A673 (cell line): Measurements from ENCODE around the gene KLHDC8B. TPM values are rescaled to one million over a fixed set of nuclear protein-coding genes. Genes with fewer than 3 reads are reported as not detected.
"Not testable (repeated sequence)": the region's sequence is repeated elsewhere in the genome, so short reads cannot be mapped to it uniquely, and the experiment has no call there.

Experiments
- BruUV-seq: library from RNA; stranded (reverse); fragments of 400-500 nt; replicated peaks from 2 replicates; lab custom pipeline; 2021; lab: Mats Ljungman, UMichigan
- CTCF ChIA-PET: fragments of 300-600 bp; sonication (Branson Sonifier 250); formaldehyde crosslinking; loops from one replicate; lab custom pipeline; 2022; ENCODE audit warnings: antibody characterized with exemption; lab: Charles Lee
- POLR2A ChIA-PET: fragments of 300-600 bp; sonication (Branson Sonifier 250); formaldehyde crosslinking; loops from one replicate; lab custom pipeline; 2022; ENCODE audit warnings: antibody characterized with exemption; ENCODE audit not compliant: low non-redundant PET; lab: Charles Lee
- DNase-seq: peaks from one replicate; pipeline ENCODE4 v3.0.0-alpha.2; 2015; ENCODE audit warnings: low spot score
- H3K27ac ChIP-seq: fragments of 200-600 bp; sonication (generic); 2 replicates; pipeline ENCODE4 v1.5.1; 2016; ENCODE audit warnings: mixed run types, low read depth, mild to moderate bottlenecking, mixed read lengths, antibody characterized with exemption, low read length; ENCODE audit not compliant: poor library complexity, severe bottlenecking
- H3K27me3 ChIP-seq: fragments of 200-600 bp; sonication (generic); replicated peaks from 2 replicates; pipeline ENCODE4 v1.6.1; 2017; ENCODE audit warnings: mixed run types, low read depth, mild to moderate bottlenecking, mixed read lengths, antibody characterized with exemption, low read length; ENCODE audit not compliant: insufficient read depth, poor library complexity
- H3K36me3 ChIP-seq: fragments of 200-600 bp; sonication (generic); 2 replicates; pipeline ENCODE4 v1.6.1; 2016; ENCODE audit warnings: mixed run types, mild to moderate bottlenecking, mixed read lengths, antibody characterized with exemption, low read length; ENCODE audit not compliant: insufficient read depth, poor library complexity, severe bottlenecking
- H3K4me1 ChIP-seq: fragments of 200-600 bp; sonication (generic); 2 replicates; pipeline ENCODE4 v1.6.1; 2017; ENCODE audit warnings: mixed run types, mild to moderate bottlenecking, mixed read lengths, antibody characterized with exemption, low read length; ENCODE audit not compliant: insufficient read depth, poor library complexity, severe bottlenecking
- H3K4me3 ChIP-seq: fragments of 200-600 bp; sonication (generic); 2 replicates; pipeline ENCODE4 v1.5.1; 2016; ENCODE audit warnings: low read depth, mixed run types, mild to moderate bottlenecking, mixed read lengths, low read length; ENCODE audit not compliant: poor library complexity, severe bottlenecking
- H3K9me3 ChIP-seq: fragments of 200-600 bp; sonication (generic); 2 replicates; pipeline ENCODE4 v1.6.1; 2016; ENCODE audit warnings: mixed run types, low read depth, mild to moderate bottlenecking, mixed read lengths, antibody characterized with exemption, low read length; ENCODE audit not compliant: poor library complexity, severe bottlenecking
- CTCF ChIP-seq: fragments of 300-800, 200-600 bp; sonication (generic); conservative IDR thresholded peaks from 2 replicates; pipeline ENCODE4 v1.5.1; 2017; ENCODE audit warnings: low read depth, mild to moderate bottlenecking, antibody characterized with exemption, low read length, moderate library complexity, mixed read lengths
- EZH2 ChIP-seq: fragments of 200-600 bp; sonication (generic); IDR thresholded peaks from 2 replicates; pipeline ENCODE4 v1.6.1; 2017; ENCODE audit warnings: borderline replicate concordance, low read depth, mild to moderate bottlenecking, mixed read lengths, antibody characterized with exemption, low read length; ENCODE audit not compliant: poor library complexity, severe bottlenecking
- intact Hi-C: fragments of 100-400 bp; cut with micrococcal nuclease; formaldehyde crosslinking; loops from one replicate; pipeline ENCODE4 v1.10.0; 2022; ENCODE audit not compliant: unreplicated experiment
- total RNA-seq: library from RNA; stranded (reverse); gene quantifications from 2 replicates; pipeline ENCODE4 v1.2.3, GENCODE V29; 2021

KLHDC8B gene
- total RNA-seq, 1 experiment from 2014 or later, result 5.1 TPM

DNA sequence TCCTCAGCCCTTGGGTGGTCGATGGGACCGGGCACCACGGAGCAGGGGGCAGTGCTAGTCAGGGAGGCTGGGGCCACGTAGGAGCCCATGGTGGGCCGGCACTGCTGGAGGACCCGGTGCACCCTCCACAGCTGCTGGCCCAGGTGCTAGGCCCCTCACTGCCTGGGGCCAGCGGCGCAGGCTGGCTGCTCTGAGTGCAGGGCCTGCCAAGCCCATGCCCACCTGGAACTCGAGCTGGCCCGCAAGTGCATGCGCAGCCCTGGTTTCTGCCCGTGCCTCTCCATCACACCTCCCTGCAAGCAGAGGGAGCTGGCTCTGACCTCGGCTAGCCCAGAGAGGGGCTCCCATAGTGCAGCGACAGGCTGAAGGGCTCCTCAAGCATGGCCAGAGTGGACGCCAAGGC is 42.1 kb downstream of the KLHDC8B start:
- ChIA-PET CTCF (no interaction called here), POLR2A (interaction anchor here (0.6 kb wide), 1 partner anchor 81 kb away, joined by 3 read pairs; the partner anchor contains the start of gene LAMB2)
- TF ChIP-seq CTCF (no peak), EZH2 (no peak)

DNA sequence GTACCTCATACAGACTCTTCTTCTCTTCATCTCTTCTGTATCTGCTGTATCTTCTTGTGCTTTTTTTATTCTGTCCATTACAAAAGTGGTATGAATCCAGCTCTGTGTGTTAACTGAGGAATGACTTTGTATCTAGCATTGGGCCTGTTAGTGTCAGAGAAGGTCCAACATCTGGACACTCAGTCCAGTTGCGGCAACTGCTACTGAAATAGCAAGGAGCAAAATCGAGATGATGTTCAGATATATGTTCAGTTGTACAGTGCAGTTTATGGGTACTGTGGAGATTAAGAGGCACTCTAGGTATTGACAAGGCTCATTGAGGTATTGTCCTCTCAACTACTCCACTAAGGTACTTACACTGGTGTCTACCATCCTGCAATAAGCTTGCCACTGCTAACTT is 42.6 kb downstream of the KLHDC8B start:
- CTCF ChIA-PET, result no interaction called here
- intact Hi-C loops, result no loop called here
- no peaks in the 10 kb centered on the region for H3K27me3 ChIP-seq

More for the DNA sequence above, 42.1 kb downstream of the KLHDC8B start:
- H3K27ac ChIP-seq, result no peak overlapping the region
- H3K27me3 ChIP-seq, result no peaks in the 10 kb centered on the region
- no peaks in the 10 kb centered on the region for H3K36me3 ChIP-seq
- intact Hi-C loops, result no loop called here
- no TSS peak for BruUV-seq
- H3K4me1 ChIP-seq, result no peaks in the 10 kb centered on the region
- no peaks in the 10 kb centered on the region for H3K9me3 ChIP-seq
- no peak overlapping the region for H3K4me3 ChIP-seq
- DNase-seq, result no peak

GRCh38 chr3:49216687-49217086 is 45.3 kb downstream of the KLHDC8B start:
- intact Hi-C loops, H3K4me3 ChIP-seq, DNase-seq, H3K27ac ChIP-seq, H3K9me3 ChIP-seq, H3K36me3 ChIP-seq, CTCF ChIA-PET, POLR2A ChIA-PET, H3K4me1 ChIP-seq, BruUV-seq, H3K27me3 ChIP-seq: not testable (repeated sequence)

More for the DNA sequence above, 42.6 kb downstream of the KLHDC8B start:
- no peaks in the 10 kb centered on the region for H3K4me1 ChIP-seq
- no peak overlapping the region for H3K4me3 ChIP-seq
- no peaks in the 10 kb centered on the region for H3K36me3 ChIP-seq
- POLR2A ChIA-PET, result interaction anchor here (0.6 kb wide), 1 partner anchor 81 kb away, joined by 3 read pairs; the partner anchor contains the start of gene LAMB2
- DNase-seq, result no peak
- BruUV-seq, result no TSS peak
- no peak for TF ChIP-seq EZH2
- TF ChIP-seq CTCF, result no peak
- H3K27ac ChIP-seq, result no peak overlapping the region
- no peaks in the 10 kb centered on the region for H3K9me3 ChIP-seq

DNA sequence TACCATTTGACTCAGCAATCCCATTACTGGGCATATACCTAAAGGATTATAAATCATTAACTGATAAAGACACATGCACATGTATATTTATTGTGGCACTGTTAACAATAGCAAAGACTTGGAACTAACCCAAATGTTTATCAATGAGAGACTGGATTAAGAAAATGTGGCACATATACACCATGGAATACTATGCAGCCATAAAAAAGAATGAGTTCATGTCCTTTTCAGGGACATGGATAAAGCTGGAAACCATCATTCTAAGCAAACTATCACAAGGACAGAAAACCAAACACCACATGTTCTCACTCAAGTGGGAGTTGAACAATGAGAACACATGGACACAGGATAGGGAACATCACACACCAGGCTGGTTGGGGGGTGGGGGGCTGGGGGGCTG is 45.7 kb downstream of the KLHDC8B start:
- intact Hi-C loops, CTCF ChIA-PET, H3K9me3 ChIP-seq, H3K4me1 ChIP-seq, POLR2A ChIA-PET, H3K36me3 ChIP-seq, H3K27me3 ChIP-seq, H3K27ac ChIP-seq, BruUV-seq, H3K4me3 ChIP-seq, DNase-seq: not testable (repeated sequence)
